ENCODE results near the gene FRY. TPM values are rescaled to one million over a fixed set of nuclear protein-coding genes. Genes with fewer than 3 reads are reported as not detected.

The FRY gene
- total RNA-seq, 1 donor from 2014 or later, result 112 TPM

DNA sequence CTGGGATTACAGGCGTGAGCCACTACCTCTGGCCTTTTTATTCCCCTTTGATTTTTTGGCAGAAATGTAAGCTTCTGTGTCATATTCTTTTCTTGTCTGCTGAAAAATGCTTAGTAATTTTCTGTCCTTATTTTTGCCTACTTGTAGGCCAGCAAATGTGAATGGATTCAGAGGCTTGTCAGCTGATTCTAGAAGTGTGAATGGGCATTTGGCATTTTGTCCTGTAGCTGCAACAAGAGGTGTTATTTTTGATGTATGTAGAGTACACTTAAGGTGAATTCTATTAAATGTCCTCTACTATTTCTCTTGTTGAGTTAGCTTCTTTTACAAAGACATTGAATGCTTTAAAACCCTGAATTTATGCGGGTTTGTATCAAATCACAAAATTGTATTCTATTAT, 50.0 kb downstream of the FRY start:
- no peak for DNase-seq (ENCODE audit: low spot score)

DNA sequence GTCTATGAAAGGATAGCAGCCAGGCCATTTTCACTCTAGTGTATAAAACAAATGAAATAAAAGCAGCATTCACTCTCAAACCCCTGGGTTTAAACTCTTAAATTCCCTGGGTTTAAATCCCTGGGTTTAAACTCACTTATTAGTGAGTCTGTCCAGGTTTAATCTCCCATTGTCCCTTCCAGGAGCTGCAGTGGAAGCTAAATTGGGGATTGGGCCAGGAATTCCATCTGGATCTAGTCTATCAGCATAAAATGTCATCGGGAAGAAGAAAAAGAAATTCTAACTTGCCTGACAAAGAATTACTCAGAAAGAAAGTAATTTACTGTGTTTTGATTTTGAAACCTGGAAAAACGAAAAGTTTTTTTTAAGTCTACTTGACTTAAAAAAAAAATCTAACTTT, 54.8 kb downstream of the FRY start:
- DNase-seq (ENCODE audit: low spot score), result no peak

DNA sequence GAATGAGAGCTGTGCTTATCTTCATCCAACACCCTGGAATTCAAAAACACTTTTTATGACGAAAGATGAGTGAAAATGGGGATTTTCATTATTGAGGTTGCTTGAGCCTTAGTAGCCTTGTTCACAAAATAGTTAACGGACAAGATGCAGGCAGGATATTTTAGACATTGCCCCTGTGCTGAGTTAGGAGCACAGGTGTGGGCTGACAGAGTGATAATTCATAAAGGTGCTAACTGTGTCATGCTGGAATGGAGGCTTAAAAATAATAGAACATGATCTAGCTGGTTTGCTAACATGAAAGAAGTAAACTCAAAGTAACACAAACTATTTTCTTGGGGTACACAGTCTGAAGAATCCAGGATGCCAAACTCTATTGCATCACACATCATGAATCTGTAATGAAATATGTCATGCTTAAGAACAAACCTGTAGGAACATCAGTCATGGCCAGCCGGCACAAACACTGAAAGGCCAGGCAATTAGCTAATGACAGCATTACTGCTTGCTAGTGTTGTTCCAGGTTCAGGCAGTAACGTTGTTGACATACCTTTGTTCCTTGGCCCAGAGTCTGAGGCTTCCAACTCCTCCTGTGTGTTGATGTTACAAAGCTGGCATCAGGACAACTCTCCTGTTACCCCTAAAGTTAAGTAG, 55.3 kb downstream of the FRY start:
- DNase-seq (ENCODE audit: low spot score), result no peak

DNA sequence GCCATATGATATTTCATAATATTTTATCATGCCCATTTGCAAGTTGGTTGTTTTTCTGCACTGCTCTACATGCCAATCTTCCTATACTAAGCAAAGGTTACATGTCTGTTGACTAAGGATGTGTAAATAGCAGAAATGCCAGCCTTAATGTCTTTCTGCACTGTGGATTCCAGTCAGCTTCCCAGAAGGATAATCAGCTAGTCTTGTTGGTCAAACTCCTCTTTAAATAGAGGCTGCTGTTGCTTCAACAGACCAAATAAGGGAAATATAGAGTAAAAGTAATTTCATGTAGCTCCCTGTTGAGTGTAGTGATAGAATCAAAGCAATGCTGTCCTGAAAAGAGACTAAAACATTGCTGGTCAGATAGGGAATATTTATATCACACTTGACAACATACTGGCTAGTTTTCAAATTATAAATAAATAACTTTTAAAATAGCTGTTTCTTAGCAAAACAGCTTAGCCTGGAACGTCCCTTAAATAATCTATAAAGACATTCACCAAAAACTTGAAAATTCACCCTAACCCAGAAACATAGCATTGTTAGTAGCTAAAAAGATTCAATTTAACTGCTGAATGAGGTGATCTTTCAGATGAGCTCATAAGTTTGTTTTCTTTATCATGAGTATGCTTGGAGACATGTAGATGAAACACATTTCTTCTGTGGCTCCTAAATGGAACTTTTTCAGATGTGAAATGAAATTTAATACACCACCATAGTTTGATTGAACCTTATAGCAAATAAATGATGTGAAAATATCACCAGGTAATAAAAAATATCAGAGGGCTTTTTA, 56.6 kb downstream of the FRY start:
- DNase-seq (ENCODE audit: low spot score), result no peak

DNA sequence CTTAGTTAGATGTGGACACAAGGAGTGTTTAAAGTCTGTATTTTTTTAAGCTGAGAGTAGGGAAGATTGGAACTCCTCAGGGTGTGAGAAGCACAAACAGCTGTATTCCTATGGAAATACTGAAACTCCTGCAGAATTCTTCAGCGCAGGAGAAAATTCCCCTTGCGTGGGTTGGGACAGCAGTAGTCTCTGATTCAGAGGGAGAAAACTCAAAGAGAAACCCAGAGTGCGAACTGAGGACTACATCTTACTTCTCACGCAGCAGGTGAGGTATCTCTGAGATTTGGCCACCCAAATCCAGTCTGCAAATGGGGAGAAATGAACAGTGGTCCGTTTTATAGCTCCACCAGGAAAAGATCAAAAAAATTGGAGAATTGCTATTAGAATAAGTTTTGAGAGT, 60.9 kb downstream of the FRY start:
- DNase-seq (ENCODE audit: low spot score), result no peak

DNA sequence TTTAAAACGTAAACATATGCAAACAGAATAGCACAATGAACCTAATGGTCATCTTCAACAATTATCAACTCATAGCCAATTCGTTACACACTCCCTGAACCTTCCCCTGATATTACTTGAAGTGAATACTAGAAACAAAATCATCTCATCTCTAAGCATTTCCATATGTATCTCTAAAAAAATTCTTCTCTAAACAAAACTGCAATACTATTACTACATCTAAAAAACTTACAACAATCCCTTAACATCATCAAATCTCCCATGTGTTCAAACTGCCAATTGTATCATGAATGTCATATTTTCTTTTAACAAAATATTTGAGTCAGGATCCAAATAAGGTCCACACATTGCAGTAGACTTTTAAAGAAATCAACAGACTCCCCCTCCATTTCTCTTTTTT, 61.4 kb downstream of the FRY start:
- DNase-seq (ENCODE audit: low spot score), result no peak

GRCh38 chr13:32098272-32098671, 66.7 kb downstream of the FRY start:
- no peak for DNase-seq (ENCODE audit: low spot score)

DNA sequence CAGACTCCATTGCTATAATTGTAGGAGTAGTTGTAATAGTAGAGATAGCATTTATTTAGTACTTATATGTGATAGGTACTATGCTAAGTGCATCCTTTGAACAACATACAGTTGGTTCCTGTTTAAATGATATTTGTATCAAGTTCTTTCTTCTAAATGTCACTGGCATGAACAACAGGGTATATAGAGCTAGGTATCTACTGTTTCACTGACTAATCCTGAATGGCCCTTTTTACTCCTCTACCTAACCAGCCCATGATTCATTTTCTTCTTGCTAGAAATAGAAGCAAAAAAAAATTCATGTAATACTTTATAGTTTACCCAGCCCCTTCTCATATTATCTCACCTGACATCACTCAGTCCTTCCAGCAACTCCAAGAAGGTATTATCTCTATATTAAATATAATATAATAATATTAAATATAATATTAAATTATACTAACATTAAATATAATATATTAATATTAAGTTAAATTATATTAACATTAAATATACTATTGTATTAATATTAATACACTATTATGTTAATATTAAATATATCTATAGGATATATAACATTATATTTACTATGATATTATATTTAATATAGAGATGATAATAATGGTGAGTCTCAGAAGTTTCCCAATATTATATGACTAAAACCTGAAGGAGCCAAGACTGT, 74.2 kb downstream of the FRY start:
- no peak for DNase-seq (ENCODE audit: low spot score)

GRCh38 chr13:32107474-32107873, 75.9 kb downstream of the FRY start:
- no peak for DNase-seq (ENCODE audit: low spot score)

- no peak for DNase-seq (ENCODE audit: low spot score)
These were observed 76.4 kb downstream of the FRY start for GRCh38 chr13:32107973-32108372.

GRCh38 chr13:32113532-32113931, 82.0 kb downstream of the FRY start:
- DNase-seq (ENCODE audit: low spot score), result no peak

- DNase-seq (ENCODE audit: low spot score), result no peak
These were observed 82.8 kb downstream of the FRY start for GRCh38 chr13:32114284-32114950.

- no peak for DNase-seq (ENCODE audit: low spot score)
These were observed 83.5 kb downstream of the FRY start for GRCh38 chr13:32115066-32115465.

DNA sequence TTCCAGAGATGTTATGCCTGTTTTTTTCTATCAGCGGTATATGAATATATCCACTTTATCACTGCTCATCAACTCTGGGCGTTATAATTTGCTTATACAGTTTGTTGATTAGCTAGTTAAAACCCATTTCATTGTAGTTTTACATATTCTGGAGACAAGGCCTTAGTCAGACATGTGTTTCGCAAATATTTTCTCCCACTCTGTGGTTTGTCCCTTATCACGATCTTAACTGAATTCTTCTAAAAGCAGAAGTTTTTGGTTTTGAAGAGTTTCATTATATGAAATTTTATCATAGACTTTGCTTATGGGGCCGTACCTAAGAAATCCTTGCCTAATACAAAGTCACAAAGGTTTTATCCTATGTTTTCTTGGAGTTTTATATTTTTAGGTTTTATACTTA, 84.6 kb downstream of the FRY start:
- DNase-seq (ENCODE audit: low spot score), result no peak

DNA sequence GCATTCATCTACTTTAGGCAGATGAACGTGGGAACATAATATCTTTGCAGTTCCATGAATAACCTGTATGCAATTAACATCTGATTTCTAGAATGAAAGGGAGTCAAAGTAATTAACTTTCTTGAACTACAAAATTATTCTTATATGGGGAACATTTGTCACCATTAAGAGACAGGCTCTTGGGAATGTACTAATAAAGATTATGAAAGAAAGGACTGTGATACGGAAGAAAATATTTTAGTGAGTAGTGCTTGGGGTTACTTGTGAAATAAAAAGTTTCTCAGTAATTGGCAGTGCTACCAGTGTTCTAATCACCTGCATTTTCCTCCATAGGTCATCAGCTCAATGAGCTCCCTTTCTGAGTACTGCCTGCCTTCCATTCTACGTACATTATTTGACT, 85.4 kb downstream of the FRY start:
- DNase-seq (ENCODE audit: low spot score), result no peak

GRCh38 chr13:32117701-32118100, 86.1 kb downstream of the FRY start:
- DNase-seq (ENCODE audit: low spot score), result peak; percentile 49

GRCh38 chr13:32121316-32121715, 89.7 kb downstream of the FRY start:
- no peak for DNase-seq (ENCODE audit: low spot score)

- no peak for DNase-seq (ENCODE audit: low spot score)
These were observed 93.2 kb downstream of the FRY start for GRCh38 chr13:32124743-32125142.

DNA sequence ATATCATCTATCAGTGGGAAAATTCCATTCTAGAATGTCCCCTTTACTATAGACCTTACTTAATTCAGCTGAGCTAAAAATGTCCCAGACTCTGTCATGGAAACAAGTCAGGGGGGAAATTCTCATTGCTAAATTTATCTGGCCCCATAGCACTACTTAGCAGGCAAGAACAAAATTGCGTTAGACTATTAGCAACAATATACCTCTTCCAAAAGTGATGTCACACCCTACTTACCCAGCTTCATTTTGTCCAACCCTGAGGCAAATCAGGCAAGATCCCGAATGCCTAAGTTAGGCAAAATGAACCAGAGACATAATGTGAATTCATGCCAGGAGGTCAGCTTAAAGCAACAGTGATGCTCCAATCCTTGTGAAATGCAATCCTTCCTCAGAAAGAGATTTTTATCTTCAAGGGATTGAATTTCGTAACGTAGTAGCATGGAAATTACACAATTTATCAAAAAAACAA, 93.7 kb downstream of the FRY start:
- DNase-seq (ENCODE audit: low spot score), result no peak

- no peak for DNase-seq (ENCODE audit: low spot score)
These were observed 94.2 kb downstream of the FRY start for GRCh38 chr13:32125751-32126150.

- no peak for DNase-seq (ENCODE audit: low spot score)
These were observed 94.7 kb downstream of the FRY start for GRCh38 chr13:32126278-32126677.

DNA sequence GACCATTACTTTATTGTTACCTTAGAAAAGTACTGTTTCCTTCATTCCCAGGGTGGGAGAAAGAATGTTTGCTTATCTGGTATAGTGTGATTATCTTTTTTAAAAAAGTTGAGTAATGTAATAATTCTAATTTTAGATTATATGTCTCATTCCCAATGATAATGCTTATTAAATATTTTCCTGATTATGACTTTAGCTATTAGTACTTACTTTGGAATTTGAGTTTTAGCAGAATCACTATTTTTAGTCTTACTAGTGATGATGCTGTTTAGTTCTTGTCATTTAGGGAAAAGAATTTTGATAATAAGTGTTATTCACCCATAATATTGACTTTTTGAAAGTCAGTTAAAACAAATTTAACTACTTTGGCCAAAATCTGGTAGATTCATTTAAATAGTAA, 95.2 kb downstream of the FRY start:
- DNase-seq (ENCODE audit: low spot score), result no peak

All from mucosa of gallbladder (tissue), 1 donor.